ENCODE results near the gene TYW1B. TPM values are rescaled to one million over a fixed set of nuclear protein-coding genes. Genes with fewer than 3 reads are reported as not detected.
"Not testable (repeated sequence)": the region's sequence is repeated elsewhere in the genome, so short reads cannot be mapped to it uniquely, and the experiment has no call there.

TYW1B gene
- total and polyA plus RNA-seq, 11 donors, result 0.44 to 5.7 (median 1.9) TPM

- H3K27me3 ChIP-seq; H3K27ac ChIP-seq; H3K4me3 ChIP-seq; H3K4me1 ChIP-seq; DNase-seq; intact Hi-C loops (cut with DNase I): not testable (repeated sequence)
- whole genome bisulfite sequencing, 4 donors, result 49 to 72% (median 57%) methylated on average over 2 of the region's 2 CpGs
- ATAC-seq, result peak in 2 of 4 donors; percentile 36 to 43
- H3K36me3 ChIP-seq, result peaks cover 0 to 13% (median 0%) of the 10 kb centered on the region in 9 donors
- peaks cover 0 to 25% (median 0%) of the 10 kb centered on the region in 12 donors for H3K9me3 ChIP-seq
Observed at GRCh38 chr7:72729130-72729529, 98.9 kb downstream of the TYW1B start.

- intact Hi-C loops (cut with DNase I); ATAC-seq; H3K27me3 ChIP-seq; H3K27ac ChIP-seq; H3K4me3 ChIP-seq; DNase-seq; H3K9me3 ChIP-seq; H3K36me3 ChIP-seq; H3K4me1 ChIP-seq: not testable (repeated sequence)
- WGBS, 4 donors, result 89 to 99% (median 93%) methylated on average over 7 of the region's 7 CpGs
Observed at GRCh38 chr7:72722694-72723093, 105.3 kb downstream of the TYW1B start.

GRCh38 chr7:72720890-72721289 lies 107.1 kb downstream of the TYW1B start:
- 96 to 99% (median 98%) methylated on average over 4 of the region's 4 CpGs for WGBS, 4 donors
- H3K36me3 ChIP-seq; intact Hi-C loops (cut with DNase I); H3K27me3 ChIP-seq; H3K27ac ChIP-seq; H3K9me3 ChIP-seq; H3K4me3 ChIP-seq; H3K4me1 ChIP-seq; DNase-seq; ATAC-seq: not testable (repeated sequence)

- H3K9me3 ChIP-seq; DNase-seq; H3K36me3 ChIP-seq; H3K27ac ChIP-seq; H3K4me1 ChIP-seq; ATAC-seq; intact Hi-C loops (cut with DNase I); H3K4me3 ChIP-seq; H3K27me3 ChIP-seq: not testable (repeated sequence)
- 87 to 92% (median 89%) methylated on average over 6 of the region's 6 CpGs for WGBS, 4 donors
Observed at GRCh38 chr7:72717252-72717774, 110.7 kb downstream of the TYW1B start.

GRCh38 chr7:72711927-72712326 lies 116.1 kb downstream of the TYW1B start:
- H3K4me3 ChIP-seq; DNase-seq; intact Hi-C loops (cut with DNase I); H3K9me3 ChIP-seq; H3K4me1 ChIP-seq; H3K27ac ChIP-seq; ATAC-seq; H3K27me3 ChIP-seq: not testable (repeated sequence)
- H3K36me3 ChIP-seq, result peaks cover 0 to 10% (median 0%) of the 10 kb centered on the region in 9 donors
- WGBS, 4 donors, result 94 to 99% (median 96%) methylated on average over 3 of the region's 3 CpGs

GRCh38 chr7:72710983-72711382 lies 117.0 kb downstream of the TYW1B start:
- 39 to 64% (median 51%) methylated on average over 4 of the region's 4 CpGs for WGBS, 4 donors
- Histone ChIP-seq H3K9me3 (no peaks in the 10 kb centered on the region), H3K4me3 (no peak overlapping the region), H3K36me3 (peaks cover 0 to 10% (median 0%) of the 10 kb centered on the region in 9 donors), H3K4me1 (no peaks in the 10 kb centered on the region), H3K27me3 (no peaks in the 10 kb centered on the region), H3K27ac (no peak overlapping the region)
- no peak for DNase-seq
- ATAC-seq, result no peak
- TF ChIP-seq CTCF (IDR thresholded peaks at IDR 0.05) (no peak), POLR2A (IDR thresholded peaks at IDR 0.05) (no peak)
- intact Hi-C loops (cut with DNase I), result no loop called here

GRCh38 chr7:72709909-72710308 lies 118.1 kb downstream of the TYW1B start:
- H3K4me3 ChIP-seq, result no peak overlapping the region
- peaks cover 0 to 10% (median 0%) of the 10 kb centered on the region in 9 donors for H3K36me3 ChIP-seq
- H3K9me3 ChIP-seq, result no peaks in the 10 kb centered on the region
- no peak overlapping the region for H3K27ac ChIP-seq
- intact Hi-C loops (cut with DNase I), result no loop called here
- H3K27me3 ChIP-seq, result no peaks in the 10 kb centered on the region
- no peaks in the 10 kb centered on the region for H3K4me1 ChIP-seq
- DNase-seq (no peak), ATAC-seq (no peak)
- TF ChIP-seq CTCF (IDR thresholded peaks at IDR 0.05) (no peak), POLR2A (IDR thresholded peaks at IDR 0.05) (no peak)
- 95 to 97% (median 96%) methylated on average over 8 of the region's 8 CpGs for WGBS, 4 donors

GRCh38 chr7:72708371-72709050 lies 119.5 kb downstream of the TYW1B start:
- H3K9me3 ChIP-seq; DNase-seq; H3K4me3 ChIP-seq; H3K27ac ChIP-seq; intact Hi-C loops (cut with DNase I); H3K4me1 ChIP-seq; H3K27me3 ChIP-seq; ATAC-seq: not testable (repeated sequence)
- WGBS, 4 donors, result 51 to 68% (median 62%) methylated on average over 3 of the region's 3 CpGs
- H3K36me3 ChIP-seq, result peaks cover 0 to 10% (median 0%) of the 10 kb centered on the region in 9 donors
